SK-N-MC (cell line): Measurements from ENCODE around the gene DPYD.

Source experiments
- EZH2 ChIP-seq: fragments of 200-600 bp; sonication (generic); IDR thresholded peaks from one replicate; pipeline ENCODE4 v1.6.1; 2017; ENCODE audit warnings: antibody characterized with exemption
- FOXP2 ChIP-seq: optimal IDR thresholded peaks from 2 replicates; pipeline ENCODE3; 2011; ENCODE audit warnings: mild to moderate bottlenecking, moderate library complexity; ENCODE audit not compliant: insufficient read depth; ENCODE audit errors: extremely low read length, control extremely low read depth
- POLR2AphosphoS5 ChIP-seq: IDR thresholded peaks from 2 replicates; pipeline ENCODE4 v1.6.1; 2012; ENCODE audit warnings: mild to moderate bottlenecking, low read depth, low read length, borderline replicate concordance

GRCh38 chr1:97680894-97681293, 239.9 kb downstream of the DPYD start:
- TF ChIP-seq EZH2 (no peak), POLR2AphosphoS5 (no peak), FOXP2 (no peak)
